Liver (tissue), 9 donors: ENCODE results near the gene UGT1A6. TPM values are rescaled to one million over a fixed set of nuclear protein-coding genes. Genes with fewer than 3 reads are reported as not detected.

Source experiments
- DNase-seq: peaks from one replicate; pipeline ENCODE4 v3.0.0-alpha.2; 2017; ENCODE audit warnings: low spot score
- H3K27ac ChIP-seq, 2 donors: one replicate each; pipeline ENCODE4 v1.7.0; 2013; ENCODE audit warnings: inconsistent platforms in 2 of 2, low read length in 2 of 2, control low read depth in 1 of 2, low read depth in 1 of 2, mild to moderate bottlenecking in 1 of 2
- H3K27me3 ChIP-seq, 4 donors: one replicate each; pipeline versions ENCODE4 v1.6.1 to v1.7.0; 2013; ENCODE audit warnings: low read length in 3 of 4, inconsistent platforms in 1 of 4, mild to moderate bottlenecking in 1 of 4, moderate library complexity in 1 of 4; ENCODE audit not compliant: control insufficient read depth in 4 of 4, insufficient read depth in 4 of 4
- H3K36me3 ChIP-seq, 4 donors: one replicate each; pipeline versions ENCODE4 v1.6.1 to v1.7.0; 2013; ENCODE audit warnings: low read length in 3 of 4, mild to moderate bottlenecking in 3 of 4, low read depth in 1 of 4, moderate library complexity in 1 of 4; ENCODE audit not compliant: control insufficient read depth in 4 of 4, insufficient read depth in 3 of 4
- H3K4me1 ChIP-seq, 4 donors: one replicate each; pipeline versions ENCODE4 v1.6.1 to v1.7.0; 2013; ENCODE audit warnings: low read length in 3 of 4, mild to moderate bottlenecking in 3 of 4, moderate library complexity in 1 of 4; ENCODE audit not compliant: control insufficient read depth in 4 of 4, insufficient read depth in 4 of 4
- H3K4me3 ChIP-seq, 3 donors: one replicate each; pipeline versions ENCODE4 v1.6.1 to v1.7.0; 2013; ENCODE audit warnings: low read length in 3 of 3, control low read depth in 1 of 3, low read depth in 1 of 3, mild to moderate bottlenecking in 1 of 3
- H3K9ac ChIP-seq, 2 donors: one replicate each; pipeline ENCODE4 v1.7.0; 2013; ENCODE audit warnings: low read length in 2 of 2, mild to moderate bottlenecking in 2 of 2, moderate library complexity in 2 of 2, control low read depth in 1 of 2, low read depth in 1 of 2
- H3K9me3 ChIP-seq, 4 donors: one replicate each; pipeline versions ENCODE4 v1.6.1 to v1.7.0; 2013; ENCODE audit warnings: low read length in 3 of 4; ENCODE audit not compliant: control insufficient read depth in 4 of 4
- ATF3 ChIP-seq: IDR thresholded peaks from 2 replicates; pipeline ENCODE4 v1.6.1; 2016; ENCODE audit warnings: antibody characterized with exemption
- CTCF ChIP-seq: fragments of 150-350 bp; IDR thresholded peaks from 2 replicates; pipeline ENCODE4 v1.5.1; 2017; ENCODE audit warnings: improper control_type of control experiment, low read depth, low read length; ENCODE audit not compliant: missing input control
- EGR1 ChIP-seq, 2 donors: IDR thresholded peaks; 2 replicates each; pipeline ENCODE4 v1.6.1; 2016 to 2018; ENCODE audit warnings: antibody characterized with exemption in 2 of 2, low read depth in 2 of 2
- FOXA1 ChIP-seq: IDR thresholded peaks from 2 replicates; pipeline ENCODE4 v1.6.1; 2016; ENCODE audit warnings: antibody characterized with exemption
- FOXA2 ChIP-seq: IDR thresholded peaks from 2 replicates; pipeline ENCODE4 v1.6.1; 2016; ENCODE audit warnings: antibody characterized with exemption
- GABPA ChIP-seq, 2 donors: IDR thresholded peaks in 1 of 2; conservative IDR thresholded peaks in 1 of 2; 2 replicates each; pipeline ENCODE4 v1.6.1; 2016; ENCODE audit warnings: antibody characterized with exemption in 2 of 2, mild to moderate bottlenecking in 1 of 2, moderate library complexity in 1 of 2
- HNF4A ChIP-seq, 2 donors: conservative IDR thresholded peaks; 2 replicates each; pipeline ENCODE4 v1.6.1; 2016; ENCODE audit warnings: antibody characterized with exemption in 2 of 2, mild to moderate bottlenecking in 2 of 2
- HNF4G ChIP-seq: IDR thresholded peaks from 2 replicates; pipeline ENCODE4 v1.6.1; 2016; ENCODE audit warnings: antibody characterized with exemption
- JUND ChIP-seq, 2 donors: IDR thresholded peaks; 2 replicates each; pipeline ENCODE4 v1.6.1; 2016; ENCODE audit warnings: antibody characterized with exemption in 2 of 2
- MAX ChIP-seq: IDR thresholded peaks from 2 replicates; pipeline ENCODE4 v1.6.1; 2016; ENCODE audit warnings: antibody characterized with exemption
- RAD21 ChIP-seq, 2 donors: IDR thresholded peaks; 2 replicates each; pipeline ENCODE4 v1.6.1; 2016; ENCODE audit warnings: antibody characterized with exemption in 2 of 2, mild to moderate bottlenecking in 2 of 2
- REST ChIP-seq: IDR thresholded peaks from 2 replicates; pipeline ENCODE4 v1.6.1; 2016; ENCODE audit warnings: antibody characterized with exemption, mild to moderate bottlenecking
- RXRA ChIP-seq, 2 donors: IDR thresholded peaks; 2 replicates each; pipeline ENCODE4 v1.6.1; 2017 to 2018; ENCODE audit warnings: antibody characterized with exemption in 2 of 2, mild to moderate bottlenecking in 1 of 2
- SP1 ChIP-seq: IDR thresholded peaks from 2 replicates; pipeline ENCODE4 v1.6.1; 2018; ENCODE audit warnings: antibody characterized with exemption, mild to moderate bottlenecking
- TAF1 ChIP-seq: conservative IDR thresholded peaks from 2 replicates; pipeline ENCODE4 v1.6.1; 2016; ENCODE audit warnings: antibody characterized with exemption, mild to moderate bottlenecking
- YY1 ChIP-seq: IDR thresholded peaks from 2 replicates; pipeline ENCODE4 v1.6.1; 2016; ENCODE audit warnings: antibody characterized with exemption, mild to moderate bottlenecking
- ZBTB33 ChIP-seq: IDR thresholded peaks from 2 replicates; pipeline ENCODE4 v1.6.1; 2016; ENCODE audit warnings: antibody characterized with exemption
- WGBS: extraction: QIAGEN DNeasy Blood & Tissue Kit; methylation state at CpG from one replicate; pipeline ENCODE4 v1.1.7; 2013; 5-methylcytosine and 5-hydroxymethylcytosine counted together
- polyA plus RNA-seq, 2 donors: library from polyadenylated mRNA; stranded (reverse) in 1 of 2; unstranded in 1 of 2; fragments of 200-250 nt in 1 of 2; fragments of >200 nt in 1 of 2; fragmentation: Nextera tagmentation in 1 of 2; extraction: Ambion mirVana in 1 of 2; gene quantifications; one replicate each; pipeline versions ENCODE4 v1.2.1 to v1.2.3, GENCODE V29; 2013 to 2015
- total RNA-seq, 2 donors: library from RNA; depleted of rRNA; stranded (reverse); fragments of >200 nt; gene quantifications; one replicate each; pipeline ENCODE4 v1.2.3, GENCODE V29; 2014
- donor health status: healthy.
- donor health status: healthy.
- donor health status: healthy.
- donor health status: healthy.
- donor health status: healthy.

UGT1A6 gene
- total RNA-seq = 10 to 100 TPM in 1 of 2 donors, not detected in 1; 46.5 TPM
- polyA plus RNA-seq = 100 to 1,000 TPM in 1 of 2 donors, 10 to 100 TPM in 1; 33.4 to 103 TPM

GRCh38 chr2:233692648-233693047 lies at the start of gene UGT1A6:
Gene UGT1A6 (plus strand): TSS chr2:233692890. CDS start chr2:233693005, 115 bp downstream.
- H3K4me1 ChIP-seq = peaks cover 0 to 40% (median 30%) of the 10 kb centered on the region in 4 donors
- peak within 1 kb of the TSS in 1 of 2 donors; percentile 57 for H3K9ac ChIP-seq
- no peaks in the 10 kb centered on the region for H3K9me3 ChIP-seq
- H3K27me3 ChIP-seq = no peaks in the 10 kb centered on the region
- H3K4me3 ChIP-seq = peak within 1 kb of the TSS; percentile 3 to 56 (median 38)
- WGBS = 32% methylated on average over 4 of the region's 4 CpGs
- H3K27ac ChIP-seq = peak within 1 kb of the TSS; percentile 53 to 76
- TF ChIP-seq SP1 (peak; percentile 51), JUND (IDR thresholded peaks at IDR 0.05) (no peak), YY1 (peak; percentile 93), RAD21 (IDR thresholded peaks at IDR 0.05) (peak in 1 of 2 donors; percentile 22), HNF4A (conservative IDR thresholded peaks at IDR 0.05) (peak; percentile 60 to 84), CTCF (no peak), ZBTB33 (peak; percentile 53), MAX (no peak), TAF1 (no peak), RXRA (IDR thresholded peaks at IDR 0.05) (peak; percentile 17 to 74), FOXA2 (peak; percentile 13)
- H3K36me3 ChIP-seq = no peaks in the 10 kb centered on the region
- DNase-seq = no peak

GRCh38 chr2:233643128-233643527 lies 49.6 kb upstream of the UGT1A6 start:
- Histone ChIP-seq H3K4me1 (no peaks in the 10 kb centered on the region), H3K4me3 (no peak overlapping the region), H3K27me3 (no peaks in the 10 kb centered on the region), H3K27ac (no peak overlapping the region), H3K36me3 (no peaks in the 10 kb centered on the region), H3K9me3 (no peaks in the 10 kb centered on the region), H3K9ac (no peak overlapping the region)
- no peak for DNase-seq
- 88% methylated on average over 1 of the region's 1 CpG for WGBS
- no peak for TF ChIP-seq HNF4G
- TF ChIP-seq EGR1 (IDR thresholded peaks at IDR 0.05; ENCODE audit: low read depth in 2 of 2) = no peak
- no peak for TF ChIP-seq REST
- TF ChIP-seq GABPA (IDR thresholded peaks at IDR 0.05 in 1 of 2, conservative IDR thresholded peaks at IDR 0.05 in 1 of 2) = no peak
- TF ChIP-seq FOXA2 = no peak
- no peak for TF ChIP-seq TAF1
- TF ChIP-seq ZBTB33 = no peak
- no peak for TF ChIP-seq RXRA (IDR thresholded peaks at IDR 0.05)
- TF ChIP-seq RAD21 (IDR thresholded peaks at IDR 0.05) = peak; percentile 41 to 67
- no peak for TF ChIP-seq FOXA1
- peak; percentile 33 for TF ChIP-seq CTCF
- TF ChIP-seq ATF3 = no peak
- no peak for TF ChIP-seq SP1
